RCC 7860 (cell line): ENCODE measurements around the gene PDCD5.
"Not testable (repeated sequence)": the region's sequence is repeated elsewhere in the genome, so short reads cannot be mapped to it uniquely, and the experiment has no call there.

Experiments used
- DNase-seq: peaks from one replicate; pipeline ENCODE4 v3.0.0-alpha.2; 2015; ENCODE audit warnings: low spot score
- FAIRE-seq: peaks from 2 replicates; lab custom pipeline; 2012; peaks lifted over from hg19 to GRCh38; lab: Jason Lieb, UNC

The PDCD5 gene

GRCh38 chr19:32580901-32581704, at the start of gene PDCD5:
PDCD5 (plus strand) TSS chr19:32581190; CDS start chr19:32581262, 72 bp downstream.
- peak; percentile 76 for DNase-seq
- no peak for FAIRE-seq

DNA sequence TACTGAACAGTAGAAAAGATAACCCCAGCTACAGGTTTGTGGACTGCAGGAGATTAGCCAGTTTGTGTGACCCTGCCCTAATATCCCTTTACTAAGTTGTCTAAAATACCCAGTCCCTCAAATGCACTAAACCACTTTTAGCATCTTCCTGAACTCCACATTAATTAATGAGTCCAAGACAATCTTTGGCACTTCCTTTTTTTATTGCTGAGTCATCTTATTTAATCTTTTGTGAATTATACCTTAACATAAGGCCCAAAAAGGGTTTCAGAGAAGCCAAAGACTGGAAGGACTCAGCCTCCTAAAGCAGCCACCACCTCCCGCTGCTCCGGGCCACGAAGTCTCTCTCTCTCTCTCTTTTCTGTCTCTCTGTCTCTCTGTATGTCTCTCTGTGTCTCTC, 48.8 kb upstream of the PDCD5 start:
- DNase-seq, result no peak
- FAIRE-seq, result no peak

DNA sequence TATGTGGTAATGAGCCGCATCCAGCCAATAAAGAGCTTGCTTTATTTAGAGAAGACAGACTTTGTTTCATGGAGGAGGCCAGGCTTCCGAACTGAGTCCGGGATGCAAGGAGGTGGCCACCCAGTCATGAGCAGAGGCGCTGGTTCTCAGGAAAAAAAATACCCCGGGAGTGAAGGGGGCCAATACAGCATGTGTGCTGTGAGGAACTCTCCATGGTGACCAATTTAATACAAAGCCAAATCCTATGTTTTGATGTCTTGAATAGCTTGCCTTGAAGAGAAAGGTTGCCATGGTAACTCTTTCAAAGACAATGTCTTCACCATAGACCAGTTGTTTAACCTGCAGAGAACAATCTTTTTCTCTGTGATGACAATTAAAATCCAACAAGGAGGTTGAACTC, 43.4 kb upstream of the PDCD5 start:
- DNase-seq (no peak), FAIRE-seq (no peak)

GRCh38 chr19:32539240-32539916, 41.6 kb upstream of the PDCD5 start:
- DNase-seq, result no peak
- no peak for FAIRE-seq

- DNase-seq (no peak), FAIRE-seq (no peak)
These were observed 40.4 kb upstream of the PDCD5 start for GRCh38 chr19:32540621-32541020.

DNA sequence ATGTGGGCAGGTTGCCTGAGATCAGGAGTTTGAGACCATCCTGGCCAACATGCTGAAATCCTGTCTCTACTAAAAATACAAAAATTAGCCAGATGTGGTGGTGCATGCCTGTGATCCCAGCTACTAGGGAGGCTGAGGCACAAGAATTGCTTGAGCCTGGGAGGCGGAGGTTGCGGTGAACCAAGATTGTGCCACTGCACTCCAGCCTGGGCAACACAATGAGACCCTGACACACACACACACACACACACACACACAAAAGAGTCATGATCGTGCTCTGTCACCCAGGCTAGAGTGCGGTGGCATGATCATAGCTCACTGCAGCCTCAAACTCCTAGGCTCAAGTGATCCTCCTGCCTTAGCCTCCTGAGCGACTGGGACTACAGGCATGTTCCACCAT, 39.6 kb upstream of the PDCD5 start:
- DNase-seq, FAIRE-seq: not testable (repeated sequence)

- FAIRE-seq, result no peak
- DNase-seq, result no peak
These were observed 38.4 kb upstream of the PDCD5 start for GRCh38 chr19:32542477-32543108.

DNA sequence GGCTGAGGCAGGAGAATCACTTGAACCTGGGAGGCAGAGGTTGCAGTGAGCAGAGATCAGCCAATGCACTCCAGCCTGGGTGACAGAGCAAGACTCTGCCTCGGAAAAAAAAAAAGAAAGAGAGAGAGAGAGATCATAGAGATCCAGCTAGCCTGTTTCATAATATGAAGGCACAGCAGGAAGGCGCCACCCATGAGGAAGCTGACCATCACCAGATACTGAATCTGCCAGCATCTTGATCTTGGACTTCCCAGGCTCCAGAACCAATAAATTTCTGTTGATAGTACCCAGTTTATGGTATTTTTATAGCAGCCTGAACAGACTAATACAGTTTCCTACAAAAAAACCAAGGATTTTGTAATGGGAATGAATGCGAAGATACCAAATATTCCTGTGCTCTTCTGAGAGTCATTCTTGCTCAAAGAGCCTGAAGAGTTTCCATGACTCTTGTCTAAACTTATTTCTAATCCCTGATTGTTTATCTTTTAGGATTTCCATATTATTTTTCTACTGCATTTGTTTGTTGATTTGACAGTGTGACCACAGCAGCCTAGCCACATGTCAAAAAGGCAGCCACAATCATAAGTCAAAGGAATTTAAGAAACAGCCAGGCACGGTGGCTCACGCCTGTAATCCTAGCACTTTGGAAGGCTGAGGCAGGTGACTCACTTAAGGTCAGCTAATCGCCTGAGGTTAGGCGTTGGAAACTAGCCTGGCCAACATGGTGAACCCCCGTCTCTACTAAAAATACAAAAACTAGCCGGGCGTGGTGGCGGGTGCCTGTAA, 37.7 kb upstream of the PDCD5 start:
- FAIRE-seq, result no peak
- DNase-seq, result no peak

DNA sequence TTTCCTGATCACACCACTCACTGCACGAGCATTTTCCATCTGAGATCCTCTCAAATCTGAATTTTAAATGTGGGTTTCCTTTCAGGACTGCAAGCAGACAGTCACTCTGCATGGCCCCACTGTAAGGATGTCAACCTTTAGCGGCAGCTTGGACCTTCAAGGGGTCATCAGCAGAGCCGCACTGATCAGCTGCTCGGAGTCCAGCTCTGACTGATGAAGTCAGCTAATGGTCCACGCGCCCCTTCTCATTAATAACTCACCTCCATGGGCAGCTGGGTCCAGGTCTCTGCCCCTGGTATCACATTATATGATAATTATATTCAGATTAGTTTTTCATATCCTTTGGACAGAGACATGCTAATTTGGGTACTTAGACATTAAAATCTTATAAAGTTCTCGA, 36.1 kb upstream of the PDCD5 start:
- FAIRE-seq, result no peak
- no peak for DNase-seq

DNA sequence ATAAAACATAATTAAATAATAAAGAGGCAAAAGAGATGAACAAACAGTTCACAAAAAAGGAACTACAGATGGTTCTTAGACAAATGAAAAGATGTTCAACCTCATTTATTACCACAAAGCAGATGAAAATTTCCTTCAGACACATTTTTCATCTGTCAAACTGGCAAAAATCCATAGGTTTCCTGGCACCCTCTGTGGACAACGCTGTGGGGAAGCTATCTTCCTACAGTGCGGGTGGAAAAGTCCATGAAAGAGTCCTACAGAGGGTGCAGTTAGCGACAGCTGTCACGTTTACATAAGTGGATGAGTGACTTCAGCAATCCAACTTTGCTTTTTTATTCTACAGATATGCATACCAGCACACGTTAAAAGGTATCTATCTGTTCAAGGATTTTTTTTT, 30.3 kb upstream of the PDCD5 start:
- no peak for FAIRE-seq
- no peak for DNase-seq

DNA sequence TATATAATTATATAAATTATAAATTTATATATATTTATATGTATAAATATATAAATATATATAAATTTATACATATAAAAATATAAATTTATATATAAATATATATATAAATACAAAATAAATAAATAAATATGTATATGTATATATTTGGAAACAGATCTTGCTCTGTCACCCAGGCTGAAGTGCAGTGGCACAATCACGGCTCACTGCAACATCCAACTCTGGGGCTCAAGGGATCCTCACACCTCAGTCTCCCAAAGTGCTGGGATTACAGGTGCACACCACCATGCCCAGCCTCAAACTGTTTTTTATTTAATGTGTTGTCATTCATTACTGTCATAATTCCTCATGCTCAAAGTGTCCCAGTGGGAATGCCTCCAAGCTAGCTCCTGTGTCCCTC, 25.2 kb upstream of the PDCD5 start:
- no peak for DNase-seq
- FAIRE-seq, result no peak

- DNase-seq, result no peak
- no peak for FAIRE-seq
These were observed 22.3 kb upstream of the PDCD5 start for GRCh38 chr19:32558607-32559228.

- FAIRE-seq (no peak), DNase-seq (no peak)
These were observed 17.2 kb upstream of the PDCD5 start for GRCh38 chr19:32563761-32564160.

GRCh38 chr19:32566246-32566830, 14.7 kb upstream of the PDCD5 start:
- FAIRE-seq, result no peak
- no peak for DNase-seq

DNA sequence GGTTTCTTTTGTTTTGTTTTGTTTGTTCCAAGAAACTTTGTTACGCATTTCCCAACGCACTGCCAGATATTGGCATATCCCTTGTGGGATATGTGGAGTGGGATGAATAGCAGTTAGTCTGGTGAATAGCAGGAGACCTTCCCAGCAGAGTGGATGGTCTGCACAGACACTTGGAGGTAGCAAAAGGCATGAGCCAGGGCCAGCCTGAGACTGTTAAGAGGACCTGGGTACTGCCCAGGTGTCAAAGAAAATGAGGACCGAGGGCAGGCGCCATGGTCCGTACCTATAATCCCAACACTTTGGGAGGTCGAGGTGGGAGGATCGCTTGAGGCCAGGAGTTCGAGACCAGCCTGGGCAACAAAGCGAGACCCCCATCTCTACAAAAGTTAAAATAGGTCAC, 13.5 kb upstream of the PDCD5 start:
- FAIRE-seq, result no peak

DNA sequence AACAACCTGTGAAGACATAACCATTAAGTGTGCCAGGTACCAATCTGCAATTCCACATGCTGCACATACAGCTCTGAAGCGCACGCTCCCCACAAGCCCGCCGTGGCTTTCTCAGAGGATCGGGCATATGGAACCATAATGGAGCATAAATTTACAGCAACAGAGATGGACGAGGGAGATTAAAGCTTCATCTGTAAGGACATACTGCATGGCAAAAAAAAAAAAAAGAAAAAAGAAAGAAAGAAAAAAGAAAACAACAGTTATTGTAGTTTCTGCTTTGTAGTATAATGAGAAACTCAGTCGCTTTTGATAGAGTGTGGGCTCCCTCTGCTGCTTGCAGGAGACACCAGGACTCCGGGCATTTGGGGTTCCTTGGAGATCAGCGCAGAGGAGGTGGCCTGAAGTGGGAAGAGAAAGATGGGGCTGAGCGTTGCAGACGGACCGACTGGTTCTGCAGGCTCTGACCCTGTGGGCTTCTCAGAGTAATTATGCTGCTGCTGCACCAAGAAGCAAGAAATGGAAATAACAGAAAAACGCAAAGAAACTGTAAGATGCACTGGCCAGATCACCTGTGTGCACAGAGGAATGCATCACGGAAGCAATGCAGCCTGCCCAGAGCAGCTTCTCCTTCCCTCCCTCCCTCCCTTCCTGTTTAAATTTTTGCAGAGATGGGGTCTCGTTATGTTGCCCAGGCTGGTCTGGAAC, 10.8 kb upstream of the PDCD5 start:
- no peak for FAIRE-seq
- DNase-seq, result no peak

More for the DNA sequence above, 13.5 kb upstream of the PDCD5 start:
- no peak for DNase-seq

GRCh38 chr19:32571471-32572075, 9.4 kb upstream of the PDCD5 start:
- DNase-seq, FAIRE-seq: not testable (repeated sequence)

DNA sequence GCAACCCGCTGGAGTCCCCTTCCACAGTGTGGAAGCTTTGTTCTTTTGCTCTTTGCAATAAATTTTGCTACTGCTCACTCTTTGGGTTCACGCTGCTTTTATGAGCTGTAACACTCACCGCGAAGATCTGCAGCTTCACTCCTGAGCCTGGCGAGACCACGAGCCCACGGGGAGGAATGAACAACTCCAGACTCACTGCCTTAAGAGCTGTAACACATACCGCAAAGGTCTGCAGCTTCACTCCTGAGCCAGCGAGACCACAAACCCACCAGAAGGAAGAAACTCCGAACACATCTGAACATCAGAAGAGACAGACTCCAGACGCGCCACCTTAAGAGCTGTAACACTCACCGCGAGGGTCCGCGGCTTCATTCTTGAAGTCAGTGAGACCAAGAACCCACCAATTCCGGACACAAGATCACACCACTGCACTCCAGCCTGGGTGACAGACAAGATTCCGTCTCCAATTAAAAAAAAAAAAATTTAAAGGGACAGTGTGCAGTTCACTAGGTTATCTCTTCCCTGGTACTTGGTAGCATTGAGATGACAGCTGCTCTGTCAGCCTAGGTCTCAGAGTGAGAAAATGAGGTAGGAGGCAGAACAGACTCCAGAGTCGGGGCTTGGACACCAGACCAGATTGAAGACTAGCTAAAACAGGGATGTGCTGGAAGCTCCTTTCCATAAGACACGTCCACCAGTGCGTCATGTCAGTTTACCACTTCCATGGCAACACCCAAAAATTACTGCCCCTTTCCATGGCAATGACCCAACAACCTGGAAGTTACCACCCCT, 8.1 kb upstream of the PDCD5 start:
- DNase-seq, FAIRE-seq: not testable (repeated sequence)

- FAIRE-seq (no peak), DNase-seq (no peak)
These were observed 7.5 kb upstream of the PDCD5 start for GRCh38 chr19:32573492-32573794.
